ENCODE measurements around the gene ZDHHC7. TPM values are rescaled to one million over a fixed set of nuclear protein-coding genes. Genes with fewer than 3 reads are reported as not detected.

Gene ZDHHC7
- total RNA-seq, 1 experiment from 2014 or later: 46.3 TPM

DNA sequence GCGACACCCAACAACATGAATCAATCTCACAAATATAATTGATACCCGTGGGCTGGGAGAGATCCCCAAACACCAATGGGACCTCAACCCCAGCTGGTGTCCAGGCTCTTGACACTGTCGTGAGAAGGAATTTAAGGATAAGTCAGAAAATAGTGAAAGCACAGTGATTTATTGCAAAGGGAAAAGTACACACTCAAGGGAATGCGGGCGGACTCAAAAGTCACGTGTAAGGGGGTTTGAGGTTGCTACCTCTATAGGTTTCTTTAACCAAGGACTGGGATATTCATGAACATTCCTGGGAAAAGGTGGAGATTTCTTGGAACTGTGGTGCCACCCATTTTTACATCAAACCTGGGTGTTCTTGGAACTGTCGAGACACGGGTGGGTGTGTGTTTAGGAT is 6.3 kb upstream of the ZDHHC7 start:
- BruUV-seq (replicated peaks): no TSS peak
- POLR2A ChIA-PET: interaction anchor here (3.3 kb wide), 1 partner anchor 10 kb away, joined by 20 read pairs; the partner anchor contains the start of gene KIAA0513
- no peak for DNase-seq (ENCODE audit: unreplicated experiment)
- Mint-ChIP-seq H3K4me1 (ENCODE audit: insufficient read depth, unreplicated experiment) (peaks cover 15% of the 10 kb centered on the region), H3K27ac (ENCODE audit: low read depth, unreplicated experiment) (no peak overlapping the region), H3K9me3 (ENCODE audit: unreplicated experiment) (no peaks in the 10 kb centered on the region), H3K27me3 (ENCODE audit: insufficient read depth, unreplicated experiment) (no peaks in the 10 kb centered on the region), H3K36me3 (ENCODE audit: insufficient read depth, unreplicated experiment) (no peaks in the 10 kb centered on the region), H3K4me3 (ENCODE audit: unreplicated experiment) (no peak overlapping the region)
- CTCF ChIA-PET: no interaction called here
- intact Hi-C loops (cut with micrococcal nuclease): no loop called here
- no peak for TF ChIP-seq CTCF (IDR thresholded peaks at IDR 0.05; ENCODE audit: unreplicated experiment)

DNA sequence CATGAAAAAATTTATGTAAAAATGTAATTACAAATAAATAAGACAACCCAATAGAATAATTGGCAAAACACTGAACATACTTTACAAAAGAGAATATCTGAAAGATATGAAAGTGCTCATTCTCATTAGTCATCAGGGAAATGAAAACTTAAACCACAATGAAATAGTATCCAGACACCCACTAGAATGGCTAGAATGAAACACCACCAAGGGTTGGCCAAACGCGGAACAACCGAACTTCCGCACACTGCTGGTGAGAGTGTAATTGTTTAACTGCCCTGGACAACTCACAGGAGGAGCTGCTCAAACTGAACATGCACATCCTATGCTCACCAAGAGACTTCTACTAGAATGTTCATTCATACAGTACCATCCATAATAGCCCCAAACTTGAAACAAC is 5.8 kb upstream of the ZDHHC7 start:
- BruUV-seq (replicated peaks): no TSS peak
- H3K4me1 Mint-ChIP-seq (ENCODE audit: insufficient read depth, unreplicated experiment): peaks cover 15% of the 10 kb centered on the region
- intact Hi-C loops (cut with micrococcal nuclease): no loop called here
- H3K36me3 Mint-ChIP-seq (ENCODE audit: insufficient read depth, unreplicated experiment): no peaks in the 10 kb centered on the region
- no peaks in the 10 kb centered on the region for H3K27me3 Mint-ChIP-seq (ENCODE audit: insufficient read depth, unreplicated experiment)
- H3K4me3 Mint-ChIP-seq (ENCODE audit: unreplicated experiment): no peak overlapping the region
- POLR2A ChIA-PET: interaction anchor here (0.7 to 3.3 kb wide), 3 partner anchors 8 to 12 kb away, joined by 4 to 20 read pairs (median 12); partner anchors contain the start of gene KIAA0513
- no peak for DNase-seq (ENCODE audit: unreplicated experiment)
- TF ChIP-seq CTCF (IDR thresholded peaks at IDR 0.05; ENCODE audit: unreplicated experiment): no peak
- no peak overlapping the region for H3K27ac Mint-ChIP-seq (ENCODE audit: low read depth, unreplicated experiment)
- CTCF ChIA-PET: no interaction called here
- H3K9me3 Mint-ChIP-seq (ENCODE audit: unreplicated experiment): no peaks in the 10 kb centered on the region

DNA sequence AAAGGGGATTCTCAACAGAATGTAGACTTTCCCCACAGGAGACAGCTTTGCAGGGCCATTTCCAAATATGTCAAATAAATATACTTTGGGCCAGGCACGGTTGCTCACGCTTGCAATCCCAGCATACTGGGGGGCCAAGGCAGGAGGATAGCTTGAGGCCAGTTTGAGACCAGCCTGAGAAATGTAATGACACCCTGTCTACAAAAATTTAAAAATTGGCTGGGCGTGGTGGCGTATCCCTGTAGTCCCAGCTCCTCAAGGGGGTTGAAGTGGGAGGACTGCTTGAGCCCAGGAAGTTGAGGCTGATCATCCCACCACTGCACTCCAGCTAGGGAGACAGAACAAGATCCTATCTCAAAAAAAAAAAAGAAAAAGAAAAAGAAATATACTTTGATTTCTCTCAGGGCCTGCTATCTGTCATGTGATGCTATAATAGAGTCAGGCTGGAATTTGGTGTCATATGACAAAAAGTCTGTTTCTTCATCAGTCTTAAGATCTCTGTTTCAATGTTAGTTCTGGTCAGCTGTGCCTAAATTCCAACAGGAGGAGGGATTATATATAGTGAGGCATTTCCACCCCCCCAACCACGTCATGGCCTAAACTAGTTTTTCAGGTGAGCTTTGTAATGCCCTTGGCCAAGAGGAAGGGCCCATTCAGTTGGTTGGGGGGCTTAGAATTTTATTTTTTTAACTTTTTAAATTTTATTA is 4.3 kb upstream of the ZDHHC7 start:
- Mint-ChIP-seq H3K27ac (ENCODE audit: low read depth, unreplicated experiment) (no peak overlapping the region), H3K27me3 (ENCODE audit: insufficient read depth, unreplicated experiment) (no peaks in the 10 kb centered on the region), H3K4me1 (ENCODE audit: insufficient read depth, unreplicated experiment) (peaks cover 15% of the 10 kb centered on the region), H3K9me3 (ENCODE audit: unreplicated experiment) (no peaks in the 10 kb centered on the region), H3K4me3 (ENCODE audit: unreplicated experiment) (no peak overlapping the region), H3K36me3 (ENCODE audit: insufficient read depth, unreplicated experiment) (peaks cover 11% of the 10 kb centered on the region)
- DNase-seq (ENCODE audit: unreplicated experiment): no peak
- no TSS peak for BruUV-seq (replicated peaks)
- ChIA-PET CTCF (interaction anchor here (0.6 to 1.0 kb wide), 2 partner anchors 11 to 97 kb away, joined by 3 to 4 read pairs; no protein-coding TSS in a partner anchor), POLR2A (interaction anchor here (2.0 to 3.3 kb wide), 3 partner anchors 11 to 21 kb away, joined by 10 to 20 read pairs (median 12); partner anchors contain the start of gene KIAA0513)
- no peak for TF ChIP-seq CTCF (IDR thresholded peaks at IDR 0.05; ENCODE audit: unreplicated experiment)
- intact Hi-C loops (cut with micrococcal nuclease): no loop called here

GRCh38 chr16:85014311-85014710 is 3.0 kb upstream of the ZDHHC7 start:
- Mint-ChIP-seq H3K4me1 (ENCODE audit: insufficient read depth, unreplicated experiment) (peaks cover 5% of the 10 kb centered on the region), H3K9me3 (ENCODE audit: unreplicated experiment) (no peaks in the 10 kb centered on the region), H3K36me3 (ENCODE audit: insufficient read depth, unreplicated experiment) (peaks cover 17% of the 10 kb centered on the region), H3K4me3 (ENCODE audit: unreplicated experiment) (no peak overlapping the region), H3K27me3 (ENCODE audit: insufficient read depth, unreplicated experiment) (no peaks in the 10 kb centered on the region), H3K27ac (ENCODE audit: low read depth, unreplicated experiment) (no peak overlapping the region)
- ChIA-PET CTCF (interaction anchor here (1.2 kb wide), 1 partner anchor 14 kb away, joined by 3 read pairs; the partner anchor contains the start of gene KIAA0513), POLR2A (interaction anchor here (5.4 to 11.4 kb wide), 2 partner anchors 14 to 17 kb away, joined by 124 to 336 read pairs; partner anchors contain the start of gene KIAA0513)
- no TSS peak for BruUV-seq (replicated peaks)
- no peak for TF ChIP-seq CTCF (IDR thresholded peaks at IDR 0.05; ENCODE audit: unreplicated experiment)
- DNase-seq (ENCODE audit: unreplicated experiment): no peak
- intact Hi-C loops (cut with micrococcal nuclease): no loop called here
